GM13976 (cell line): ENCODE results near the gene MKS1.

Source experiments
- DNase-seq: peaks from one replicate; pipeline ENCODE4 v3.0.0; 2012; ENCODE audit warnings: low spot score
- CTCF ChIP-seq: IDR thresholded peaks from 2 replicates; pipeline ENCODE4 v1.5.1; 2012; ENCODE audit warnings: borderline replicate concordance, mild to moderate bottlenecking; ENCODE audit not compliant: insufficient read depth; ENCODE audit errors: extremely low read depth, missing control alignments, control extremely low read depth
- in situ Hi-C: fragments of 300-500 bp; cut with MboI; formaldehyde crosslinking; loops from one replicate; pipeline ENCODE4 v1.12.0; 2022; ENCODE audit warnings: low sequenced_read_pairs, mixed read lengths, inconsistent platforms; ENCODE audit not compliant: unreplicated experiment

The MKS1 gene

GRCh38 chr17:58245428-58246103 lies 26.5 kb upstream of the MKS1 start:
- TF ChIP-seq CTCF: no peak
- DNase-seq: no peak
- in situ Hi-C loops: no loop called here

- in situ Hi-C loops: no loop called here
- no peak for DNase-seq
- no peak for TF ChIP-seq CTCF
Observed at GRCh38 chr17:58244963-58245362, 25.9 kb upstream of the MKS1 start.

- no peak for TF ChIP-seq CTCF
- in situ Hi-C loops: no loop called here
- DNase-seq: no peak
Observed at GRCh38 chr17:58242171-58242784, 23.2 kb upstream of the MKS1 start.

GRCh38 chr17:58239987-58240386 lies 20.9 kb upstream of the MKS1 start:
- in situ Hi-C loops: no loop called here
- no peak for DNase-seq
- TF ChIP-seq CTCF: no peak

- no peak for TF ChIP-seq CTCF
- no peak for DNase-seq
- in situ Hi-C loops: no loop called here
Observed at GRCh38 chr17:58238147-58238634, 19.1 kb upstream of the MKS1 start, which contains the start of gene LPO. TSS of gene LPO (plus strand) at chr17:58238584. CDS start at chr17:58242980, 4,396 bp downstream.

GRCh38 chr17:58236394-58236793 lies 17.3 kb upstream of the MKS1 start:
- in situ Hi-C loops: no loop called here
- no peak for DNase-seq
- TF ChIP-seq CTCF: no peak
